ENCODE data around the gene DEPDC5.

- no peak for TF ChIP-seq CTCF (IDR thresholded peaks at IDR 0.05 in 2 of 3, conservative IDR thresholded peaks at IDR 0.05 in 1 of 3; ENCODE audit: insufficient read depth in 2 of 3, low read depth in 1 of 3, low read length in 3 of 3)
- no peak for TF ChIP-seq ARHGAP35 (IDR thresholded peaks at IDR 0.05; ENCODE audit: partially characterized antibody)
- TF ChIP-seq EZH2 (IDR thresholded peaks at IDR 0.05; ENCODE audit: borderline replicate concordance, low read depth, low read length), result no peak
- TF ChIP-seq USF2 (CRISPR knock-in tag; IDR thresholded peaks at IDR 0.05), result no peak
- no peak for TF ChIP-seq ZFP36 (IDR thresholded peaks at IDR 0.05; ENCODE audit: low read depth, low read length, partially characterized antibody)
- no peak for TF ChIP-seq ZBTB9 (CRISPR knock-in tag; IDR thresholded peaks at IDR 0.05)
- TF ChIP-seq RNF2 (IDR thresholded peaks at IDR 0.05), result no peak
- TF ChIP-seq NCOR1 (IDR thresholded peaks at IDR 0.05), result no peak
- TF ChIP-seq SMARCC2 (IDR thresholded peaks at IDR 0.05; ENCODE audit: low read depth), result no peak
These were observed 125.8 kb downstream of the DEPDC5 start for GRCh38 chr22:31879585-31879984.

All from K562 (cell line).